Measurements from ENCODE around the gene ZNF485. TPM values are rescaled to one million over a fixed set of nuclear protein-coding genes. Genes with fewer than 3 reads are reported as not detected.
"Not testable (repeated sequence)": the region's sequence is repeated elsewhere in the genome, so short reads cannot be mapped to it uniquely, and the experiment has no call there.

ZNF485 gene
- polyA plus RNA-seq, 3 donors = 1.4 to 3.1 (median 1.8) TPM

DNA sequence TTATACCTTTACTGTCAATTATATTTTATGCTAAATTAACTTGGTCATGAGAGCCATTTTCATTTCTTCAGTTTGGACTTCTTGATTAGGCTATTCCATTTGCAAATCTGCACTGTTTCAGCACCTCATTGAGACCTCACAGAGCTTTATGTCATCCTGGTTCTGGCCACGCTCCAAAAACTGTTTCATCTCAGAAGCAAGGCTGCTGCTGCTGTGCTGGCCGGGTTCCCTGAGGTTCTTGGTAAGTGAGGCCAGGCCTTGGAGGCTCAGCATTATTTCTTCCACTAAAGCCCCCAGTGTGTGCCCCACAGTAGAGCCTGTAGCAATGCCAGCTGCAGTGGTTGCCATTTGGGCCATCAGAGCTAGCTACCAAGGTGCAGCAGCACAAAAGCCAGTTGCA, 7.8 kb upstream of the ZNF485 start:
- no peak overlapping the region for H3K27ac ChIP-seq (ENCODE audit: low read depth, low read length)
- 57 to 69% (median 66%) methylated on average over 2 of the region's 2 CpGs for WGBS, 3 donors

GRCh38 chr10:43599333-43599732, 6.9 kb upstream of the ZNF485 start:
- WGBS, 3 donors = 61 to 87% (median 72%) methylated on average over 2 of the region's 2 CpGs
- no peak overlapping the region for H3K27ac ChIP-seq (ENCODE audit: low read depth, low read length)

DNA sequence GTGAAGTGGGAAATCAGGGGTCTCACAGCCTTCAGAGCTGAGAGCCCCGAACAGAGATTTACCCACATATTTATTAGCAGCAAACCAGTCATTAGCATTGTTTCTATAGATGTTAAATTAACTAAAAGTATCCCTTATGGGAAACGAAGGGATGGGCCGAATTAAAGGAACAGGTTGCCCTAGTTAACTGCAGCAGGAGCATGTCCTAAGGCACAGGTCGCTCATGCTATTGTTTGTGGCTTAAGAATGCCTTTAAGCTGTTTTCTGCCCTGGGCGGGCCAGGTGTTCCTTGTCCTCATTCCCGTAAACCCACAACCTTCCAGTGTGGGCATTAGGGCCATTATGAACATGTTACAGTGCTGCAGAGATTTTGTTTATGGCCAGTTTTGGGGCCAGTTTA, 4.7 kb upstream of the ZNF485 start:
- not testable (repeated sequence) for H3K27ac ChIP-seq (ENCODE audit: low read depth, low read length)
- 87 to 88% (median 87%) methylated on average over 6 of the region's 6 CpGs for WGBS, 3 donors

GRCh38 chr10:43605850-43606322, 352 bp upstream of the ZNF485 start:
- 45 to 59% (median 58%) methylated on average over 12 of the region's 12 CpGs for WGBS, 3 donors
- no peak overlapping the region for H3K27ac ChIP-seq (ENCODE audit: low read depth, low read length)

DNA sequence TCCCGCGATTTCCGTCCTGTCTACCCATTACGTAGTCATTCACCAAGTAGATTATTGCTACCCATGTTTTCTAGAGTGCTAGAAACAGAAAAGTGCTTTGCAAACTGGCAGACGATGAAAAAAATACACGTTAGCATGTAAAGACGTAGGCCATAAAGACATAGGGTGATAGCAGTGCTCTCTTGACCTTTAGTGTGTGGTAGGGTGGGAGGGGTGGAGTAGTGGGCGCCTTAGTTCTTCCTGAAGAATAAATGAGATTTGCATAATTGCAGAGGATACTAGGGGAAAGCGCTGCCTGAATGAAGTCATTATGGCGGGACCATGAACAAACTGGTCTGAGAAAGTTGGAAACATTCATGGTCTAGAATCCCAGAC, 948 bp downstream of the ZNF485 start:
- 59 to 83% (median 80%) methylated on average over 10 of the region's 10 CpGs for WGBS, 3 donors
- no peak overlapping the region for H3K27ac ChIP-seq (ENCODE audit: low read depth, low read length)

DNA sequence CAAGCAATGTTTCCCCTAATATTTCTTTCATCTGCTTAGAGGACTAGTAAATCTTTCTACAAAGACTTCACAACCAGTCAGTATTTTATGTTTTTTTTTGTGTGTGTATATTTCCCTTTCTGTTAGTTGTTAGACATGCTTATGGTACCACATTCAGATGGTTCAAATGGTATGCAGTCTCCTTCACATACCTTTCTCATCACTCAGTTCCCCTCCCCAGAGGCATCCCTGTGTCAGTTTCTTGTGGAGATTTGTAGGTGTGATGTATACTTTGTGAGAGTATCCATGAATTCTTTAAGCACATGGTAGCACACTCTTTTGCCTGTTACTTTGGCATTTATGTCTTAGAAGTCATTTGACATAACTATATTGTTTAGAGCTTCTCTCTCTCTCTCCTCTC, 4.4 kb downstream of the ZNF485 start:
- H3K27ac ChIP-seq (ENCODE audit: low read depth, low read length) = no peak overlapping the region

GRCh38 chr10:43616697-43617370, 10.6 kb downstream of the ZNF485 start:
- no peak overlapping the region for H3K27ac ChIP-seq (ENCODE audit: low read depth, low read length)
- WGBS, 3 donors = 88 to 98% (median 92%) methylated on average over 6 of the region's 6 CpGs

- 94 to 95% (median 95%) methylated on average over 2 of the region's 2 CpGs for WGBS, 3 donors
Observed at GRCh38 chr10:43619368-43619767, 13.1 kb downstream of the ZNF485 start.

GRCh38 chr10:43622038-43622437, 15.8 kb downstream of the ZNF485 start:
- WGBS, 3 donors = 58 to 78% (median 65%) methylated on average over 2 of the region's 2 CpGs

More at GRCh38 chr10:43619368-43619767, 13.1 kb downstream of the ZNF485 start:
- no peak overlapping the region for H3K27ac ChIP-seq (ENCODE audit: low read depth, low read length)

GRCh38 chr10:43623351-43623750, 17.1 kb downstream of the ZNF485 start:
- no peak overlapping the region for H3K27ac ChIP-seq (ENCODE audit: low read depth, low read length)
- WGBS, 3 donors = 44 to 68% (median 52%) methylated on average over 3 of the region's 3 CpGs

More at GRCh38 chr10:43622038-43622437, 15.8 kb downstream of the ZNF485 start:
- H3K27ac ChIP-seq (ENCODE audit: low read depth, low read length) = no peak overlapping the region

- no peak overlapping the region for H3K27ac ChIP-seq (ENCODE audit: low read depth, low read length)
- WGBS, 3 donors = 41 to 53% (median 52%) methylated on average over 1 of the region's 1 CpG
Observed at GRCh38 chr10:43627942-43628341, 21.7 kb downstream of the ZNF485 start.

DNA sequence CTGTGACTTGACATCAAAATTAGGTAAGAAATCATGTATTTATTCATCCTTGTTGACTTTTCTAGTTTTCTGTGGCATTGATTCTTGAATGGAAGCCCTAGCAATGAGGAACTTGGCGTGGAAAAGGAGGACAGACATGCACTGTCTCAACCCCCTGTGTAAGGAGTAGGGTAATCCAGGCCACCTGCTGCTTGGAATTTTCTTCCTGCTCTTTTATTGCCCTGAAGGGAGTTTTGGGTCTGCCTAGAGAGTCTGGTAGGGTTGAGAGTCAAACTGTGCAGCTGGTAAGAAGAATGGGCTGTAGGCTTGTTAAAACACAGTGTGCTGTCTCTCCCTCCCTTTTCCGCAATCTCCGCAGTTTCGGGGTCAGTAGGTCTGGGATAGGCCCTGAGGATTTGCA, 22.7 kb downstream of the ZNF485 start:
- WGBS, 3 donors = 88 to 96% (median 94%) methylated on average over 4 of the region's 4 CpGs
- no peak overlapping the region for H3K27ac ChIP-seq (ENCODE audit: low read depth, low read length)

GRCh38 chr10:43635816-43636215, 29.6 kb downstream of the ZNF485 start:
- WGBS, 3 donors = 54 to 69% (median 64%) methylated on average over 1 of the region's 1 CpG
- H3K27ac ChIP-seq (ENCODE audit: low read depth, low read length) = not testable (repeated sequence)

GRCh38 chr10:43640603-43641002, 34.4 kb downstream of the ZNF485 start:
- H3K27ac ChIP-seq (ENCODE audit: low read depth, low read length) = no peak overlapping the region

GRCh38 chr10:43644252-43644651, 38.0 kb downstream of the ZNF485 start:
- no peak overlapping the region for H3K27ac ChIP-seq (ENCODE audit: low read depth, low read length)
- 97 to 99% (median 98%) methylated on average over 8 of the region's 8 CpGs for WGBS, 3 donors

- no peak overlapping the region for H3K27ac ChIP-seq (ENCODE audit: low read depth, low read length)
- 96 to 98% (median 97%) methylated on average over 4 of the region's 4 CpGs for WGBS, 3 donors
Observed at GRCh38 chr10:43645866-43646265, 39.6 kb downstream of the ZNF485 start.

- 89 to 99% (median 95%) methylated on average over 6 of the region's 6 CpGs for WGBS, 3 donors
- no peak overlapping the region for H3K27ac ChIP-seq (ENCODE audit: low read depth, low read length)
Observed at GRCh38 chr10:43647576-43647975, 41.3 kb downstream of the ZNF485 start.

GRCh38 chr10:43648095-43648397, 41.8 kb downstream of the ZNF485 start:
- H3K27ac ChIP-seq (ENCODE audit: low read depth, low read length) = no peak overlapping the region
- WGBS, 3 donors = 39 to 48% (median 40%) methylated on average over 9 of the region's 9 CpGs

DNA sequence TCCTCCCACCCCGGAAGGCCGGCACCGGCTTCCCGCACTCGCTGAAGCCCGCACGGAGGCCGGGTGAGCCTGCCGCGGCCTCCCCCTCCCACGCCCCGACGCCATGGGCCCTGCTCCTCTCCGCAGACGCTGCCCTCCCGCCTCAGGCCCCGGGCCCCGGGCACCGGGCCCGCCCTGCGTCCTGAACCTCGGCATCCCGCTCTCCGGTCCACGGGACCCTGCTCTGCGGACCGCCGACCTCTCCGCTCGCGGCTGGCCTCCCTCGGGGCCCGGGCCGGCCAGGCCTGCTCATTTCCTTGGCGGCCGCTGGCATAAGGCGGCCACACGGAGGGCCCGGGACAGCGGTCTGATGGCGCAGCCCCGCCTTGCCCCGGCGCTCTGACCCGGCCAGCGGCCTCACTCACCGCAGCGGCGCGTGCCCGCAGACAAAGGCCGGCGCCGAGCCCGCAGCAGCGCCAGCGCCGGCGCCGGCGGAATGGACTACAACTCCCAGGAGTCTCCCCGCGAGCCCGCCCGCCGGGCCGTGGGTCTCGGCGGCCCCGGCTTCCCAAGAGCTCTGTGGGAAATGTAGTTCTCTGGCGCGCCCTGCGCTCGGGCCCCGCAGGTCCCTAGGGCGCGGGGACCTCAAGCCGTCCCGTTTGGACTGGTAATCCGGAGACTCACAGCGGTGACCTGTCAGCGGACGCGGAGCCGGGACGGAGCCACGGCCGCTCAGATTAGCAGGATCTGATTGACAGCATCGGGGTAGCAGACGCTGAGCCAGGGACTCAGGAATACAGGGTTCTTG, 42.4 kb downstream of the ZNF485 start, which contains the start of gene ZNF32:
ZNF32 (minus strand) TSS at position 484 of the 787 bp plus-strand sequence. CDS start 2,748 bp downstream, outside the sequence.
- WGBS, 3 donors = 0 to 1% (median 1%) methylated on average over 72 to 90 of the region's 90 CpGs
- peak within 1 kb of the TSS; percentile 32 for H3K27ac ChIP-seq (ENCODE audit: low read depth, low read length)

DNA sequence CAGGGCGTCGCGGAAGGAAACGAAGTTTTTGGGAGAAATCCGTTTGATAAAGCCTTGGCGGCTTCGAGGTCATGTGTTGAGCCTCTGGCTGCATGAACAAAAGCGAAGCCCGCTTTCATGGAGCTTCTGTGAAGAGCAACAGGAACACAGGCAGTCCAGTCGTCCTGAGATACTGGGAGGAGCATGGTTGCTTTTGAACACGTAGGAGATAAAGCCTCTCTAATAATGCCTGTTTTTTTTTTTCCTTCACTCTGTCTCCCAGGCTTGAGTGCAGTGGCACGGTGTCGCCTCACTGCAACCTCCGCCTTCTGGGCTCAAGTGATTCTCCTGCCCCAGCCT, 42.9 kb downstream of the ZNF485 start:
- WGBS, 3 donors = 20 to 25% (median 25%) methylated on average over 14 of the region's 14 CpGs
- H3K27ac ChIP-seq (ENCODE audit: low read depth, low read length) = no peak overlapping the region

Measured in adipose tissue (tissue), 3 donors.